Gastrocnemius medialis (tissue), 4 donors: ENCODE results near the gene SLC25A39.
"Not testable (repeated sequence)": the region's sequence is repeated elsewhere in the genome, so short reads cannot be mapped to it uniquely, and the experiment has no call there.

Experiments used
- CTCF ChIP-seq, 5 experiments: fragments of 450-650 bp in 3 of 5; fragments of 200-600 bp in 2 of 5; sonication (generic) in 2 of 5; IDR thresholded peaks in 4 of 5; conservative IDR thresholded peaks in 1 of 5; 1 replicate in 4 of 5; 2 replicates in 1 of 5; pipeline ENCODE4 v1.5.1; 2016 to 2019; ENCODE audit warnings: antibody characterized with exemption in 5 of 5, mild to moderate bottlenecking in 3 of 5, moderate library complexity in 3 of 5
- POLR2A ChIP-seq, 2 donors: fragments of 450-650 bp; IDR thresholded peaks; one replicate each; pipeline ENCODE4 v1.6.1; 2017; ENCODE audit warnings: antibody characterized with exemption in 2 of 2, mild to moderate bottlenecking in 2 of 2, moderate library complexity in 2 of 2

- not testable (repeated sequence) for TF ChIP-seq CTCF (IDR thresholded peaks at IDR 0.05 in 4 of 5, conservative IDR thresholded peaks at IDR 0.05 in 1 of 5); POLR2A (IDR thresholded peaks at IDR 0.05)
Measured at GRCh38 chr17:44330263-44330662, 5.6 kb upstream of the SLC25A39 start.
